Right forelimb (tissue), 1 donor: Measurements from ENCODE around the gene RAB6B.

Source experiments
- DNase-seq: peaks from one replicate; pipeline ENCODE4 v3.0.0-alpha.2; 2018

RAB6B gene

GRCh38 chr3:133834621-133835417 lies 60.9 kb downstream of the RAB6B start:
- peak; percentile 26 for DNase-seq

- no peak for DNase-seq
These were observed 61.6 kb downstream of the RAB6B start for GRCh38 chr3:133833880-133834620.

GRCh38 chr3:133833267-133833666 lies 62.4 kb downstream of the RAB6B start:
- peak; percentile 17 for DNase-seq

- no peak for DNase-seq
These were observed 62.9 kb downstream of the RAB6B start for GRCh38 chr3:133832802-133833144.

- DNase-seq = peak; percentile 12
These were observed 63.5 kb downstream of the RAB6B start for GRCh38 chr3:133831966-133832801.

GRCh38 chr3:133830071-133830470 lies 65.6 kb downstream of the RAB6B start:
- no peak for DNase-seq

GRCh38 chr3:133829310-133829707 lies 66.4 kb downstream of the RAB6B start:
- peak; percentile 16 for DNase-seq

GRCh38 chr3:133828576-133829309 lies 66.9 kb downstream of the RAB6B start:
- peak; percentile 32 for DNase-seq

- peak; percentile 30 for DNase-seq
These were observed 68.0 kb downstream of the RAB6B start for GRCh38 chr3:133827684-133828083.

GRCh38 chr3:133827136-133827535 lies 68.5 kb downstream of the RAB6B start:
- peak; percentile 15 for DNase-seq

GRCh38 chr3:133825969-133826727 lies 69.5 kb downstream of the RAB6B start:
- DNase-seq = peak; percentile 28

- DNase-seq = peak; percentile 34
These were observed 70.7 kb downstream of the RAB6B start for GRCh38 chr3:133824961-133825485.

GRCh38 chr3:133821767-133822638 lies 73.7 kb downstream of the RAB6B start:
- peak; percentile 37 for DNase-seq

GRCh38 chr3:133820889-133821675 lies 74.6 kb downstream of the RAB6B start:
- DNase-seq = peak; percentile 9

- no peak for DNase-seq
These were observed 75.6 kb downstream of the RAB6B start for GRCh38 chr3:133820129-133820528.

GRCh38 chr3:133815386-133815785 lies 80.3 kb downstream of the RAB6B start:
- no peak for DNase-seq

- no peak for DNase-seq
These were observed 82.8 kb downstream of the RAB6B start for GRCh38 chr3:133812872-133813271.

- peak; percentile 94 for DNase-seq
These were observed 89.8 kb downstream of the RAB6B start, which contains the start of gene SRPRB for GRCh38 chr3:133805702-133806475. TSS of gene SRPRB (plus strand) at chr3:133805815. CDS start at chr3:133805849, 34 bp downstream.

- DNase-seq = no peak
These were observed 90.3 kb downstream of the RAB6B start for GRCh38 chr3:133805384-133805701.
